Liver (tissue), 3 donors: ENCODE measurements around the gene CSAG3.

ENCODE experiments used
- CTCF ChIP-seq: fragments of 150-350 bp; IDR thresholded peaks from 2 replicates; pipeline ENCODE4 v1.5.1; 2017; ENCODE audit warnings: improper control_type of control experiment, low read depth, low read length; ENCODE audit not compliant: missing input control
- EGR1 ChIP-seq, 2 donors: IDR thresholded peaks; 2 replicates each; pipeline ENCODE4 v1.6.1; 2016 to 2018; ENCODE audit warnings: antibody characterized with exemption in 2 of 2, low read depth in 2 of 2
- FOXA1 ChIP-seq: IDR thresholded peaks from 2 replicates; pipeline ENCODE4 v1.6.1; 2016; ENCODE audit warnings: antibody characterized with exemption
- GABPA ChIP-seq, 2 donors: IDR thresholded peaks in 1 of 2; conservative IDR thresholded peaks in 1 of 2; 2 replicates each; pipeline ENCODE4 v1.6.1; 2016; ENCODE audit warnings: antibody characterized with exemption in 2 of 2, mild to moderate bottlenecking in 1 of 2, moderate library complexity in 1 of 2
- HNF4A ChIP-seq, 2 donors: conservative IDR thresholded peaks; 2 replicates each; pipeline ENCODE4 v1.6.1; 2016; ENCODE audit warnings: antibody characterized with exemption in 2 of 2, mild to moderate bottlenecking in 2 of 2
- JUND ChIP-seq, 2 donors: IDR thresholded peaks; 2 replicates each; pipeline ENCODE4 v1.6.1; 2016; ENCODE audit warnings: antibody characterized with exemption in 2 of 2
- NR2F2 ChIP-seq: IDR thresholded peaks from 2 replicates; pipeline ENCODE4 v1.6.1; 2016; ENCODE audit warnings: antibody characterized with exemption
- REST ChIP-seq: IDR thresholded peaks from 2 replicates; pipeline ENCODE4 v1.6.1; 2016; ENCODE audit warnings: antibody characterized with exemption, mild to moderate bottlenecking
- SP1 ChIP-seq: IDR thresholded peaks from 2 replicates; pipeline ENCODE4 v1.6.1; 2018; ENCODE audit warnings: antibody characterized with exemption, mild to moderate bottlenecking
- donor health status: healthy.
- donor health status: healthy.

GRCh38 chrX:152733261-152733975 is 25.6 kb upstream of the CSAG3 start, which contains the start of the genes CSAG1 and MAGEA12:
- TF ChIP-seq REST (no peak), EGR1 (IDR thresholded peaks at IDR 0.05; ENCODE audit: low read depth in 2 of 2) (no peak), CTCF (no peak), JUND (IDR thresholded peaks at IDR 0.05) (no peak), GABPA (IDR thresholded peaks at IDR 0.05 in 1 of 2, conservative IDR thresholded peaks at IDR 0.05 in 1 of 2) (no peak), NR2F2 (no peak), SP1 (no peak), FOXA1 (no peak), HNF4A (conservative IDR thresholded peaks at IDR 0.05) (no peak)
